B cell (primary cell): ENCODE results near the gene ERMAP.

Source experiments
- EZH2 ChIP-seq: IDR thresholded peaks from 2 replicates; pipeline ENCODE4 v1.6.1; 2012; ENCODE audit warnings: borderline replicate concordance, low read depth, mild to moderate bottlenecking, moderate library complexity, low read length; ENCODE audit not compliant: insufficient read depth, poor library complexity, severe bottlenecking
- TF ChIP-seq, protein P1 (sequence below): fragments of 200-600 bp; IDR thresholded peaks from one replicate; pipeline ENCODE4 v1.8.0; 2022; ENCODE audit warnings: antibody characterized with exemption, mild to moderate bottlenecking

DNA sequence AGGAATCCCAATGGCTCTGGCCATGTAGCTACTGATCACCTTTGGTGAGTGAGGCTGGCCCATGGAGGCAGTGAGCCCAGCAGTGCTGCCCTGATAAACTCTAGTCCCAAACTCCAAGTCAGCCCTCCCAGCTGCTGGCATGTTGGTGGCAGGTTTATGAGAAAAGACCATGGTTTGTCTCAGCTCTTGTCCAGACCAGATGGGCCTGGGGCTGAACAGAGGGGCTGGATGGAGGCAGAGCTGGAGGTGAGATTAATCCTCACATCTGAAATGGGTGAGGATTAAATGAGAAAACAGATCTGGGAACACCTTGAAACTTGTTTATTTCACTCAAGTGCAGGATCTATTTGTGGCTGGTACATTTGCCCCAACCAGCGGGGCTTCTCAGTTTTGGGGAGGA, 28.9 kb upstream of the ERMAP start:
- TF ChIP-seq, protein P1, sequence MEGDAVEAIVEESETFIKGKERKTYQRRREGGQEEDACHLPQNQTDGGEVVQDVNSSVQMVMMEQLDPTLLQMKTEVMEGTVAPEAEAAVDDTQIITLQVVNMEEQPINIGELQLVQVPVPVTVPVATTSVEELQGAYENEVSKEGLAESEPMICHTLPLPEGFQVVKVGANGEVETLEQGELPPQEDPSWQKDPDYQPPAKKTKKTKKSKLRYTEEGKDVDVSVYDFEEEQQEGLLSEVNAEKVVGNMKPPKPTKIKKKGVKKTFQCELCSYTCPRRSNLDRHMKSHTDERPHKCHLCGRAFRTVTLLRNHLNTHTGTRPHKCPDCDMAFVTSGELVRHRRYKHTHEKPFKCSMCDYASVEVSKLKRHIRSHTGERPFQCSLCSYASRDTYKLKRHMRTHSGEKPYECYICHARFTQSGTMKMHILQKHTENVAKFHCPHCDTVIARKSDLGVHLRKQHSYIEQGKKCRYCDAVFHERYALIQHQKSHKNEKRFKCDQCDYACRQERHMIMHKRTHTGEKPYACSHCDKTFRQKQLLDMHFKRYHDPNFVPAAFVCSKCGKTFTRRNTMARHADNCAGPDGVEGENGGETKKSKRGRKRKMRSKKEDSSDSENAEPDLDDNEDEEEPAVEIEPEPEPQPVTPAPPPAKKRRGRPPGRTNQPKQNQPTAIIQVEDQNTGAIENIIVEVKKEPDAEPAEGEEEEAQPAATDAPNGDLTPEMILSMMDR = no peak
- TF ChIP-seq EZH2 = no peak
